SK-N-SH treated with all-trans-retinoic acid at 6 μM for 48 hours (cell line): ENCODE measurements around the gene TOX2.

Source experiments
- ATAC-seq: fragments of 200-7000 bp; cut with Tn5 transposase; 3 replicates; pipeline ENCODE4 v1.9.1; 2020; ENCODE audit warnings: mild to moderate bottlenecking, moderate library complexity
- ARNTL ChIP-seq: fragments of 450-650 bp; formaldehyde crosslinking; IDR thresholded peaks from 2 replicates; pipeline ENCODE4 v1.5.0; 2020; ENCODE audit warnings: low read depth, mild to moderate bottlenecking, moderate library complexity, borderline replicate concordance
- BACH2 ChIP-seq: fragments of 250-450 bp; sonication (Bioruptor Pico); IDR thresholded peaks from 2 replicates; pipeline ENCODE4 v1.9.0; 2021; ENCODE audit warnings: mild to moderate bottlenecking, borderline replicate concordance
- CSDC2 ChIP-seq: fragments of 250-450 bp; sonication (Bioruptor Pico); IDR thresholded peaks from 2 replicates; pipeline ENCODE4 v1.5.0; 2020; ENCODE audit warnings: mild to moderate bottlenecking, moderate library complexity
- CSRNP3 ChIP-seq: fragments of 250-450 bp; sonication (Bioruptor Pico); IDR thresholded peaks from 2 replicates; pipeline ENCODE4 v1.5.1; 2021; ENCODE audit warnings: mild to moderate bottlenecking, moderate library complexity
- ESRRG ChIP-seq: fragments of 250-450 bp; sonication (Bioruptor Pico); IDR thresholded peaks from 2 replicates; pipeline ENCODE4 v1.6.1; 2021; ENCODE audit warnings: mild to moderate bottlenecking
- GLIS3 ChIP-seq: fragments of 250-450 bp; sonication (Bioruptor Pico); IDR thresholded peaks from 2 replicates; pipeline ENCODE4 v1.5.0; 2020; ENCODE audit warnings: mild to moderate bottlenecking, moderate library complexity
- ISL1 ChIP-seq: fragments of 250-450 bp; sonication (Bioruptor Pico); IDR thresholded peaks from 2 replicates; pipeline ENCODE4 v2.1.2; 2022; ENCODE audit warnings: mild to moderate bottlenecking, moderate library complexity
- OSR1 ChIP-seq: fragments of 250-450 bp; sonication (Bioruptor Pico); IDR thresholded peaks from 2 replicates; pipeline ENCODE4 v1.8.0; 2022; ENCODE audit warnings: moderate library complexity, mild to moderate bottlenecking, inconsistent platforms
- PATZ1 ChIP-seq: fragments of 250-450 bp; sonication (Bioruptor Pico); IDR thresholded peaks from 2 replicates; pipeline ENCODE4 v1.8.0; 2020; ENCODE audit warnings: mild to moderate bottlenecking, moderate library complexity, borderline replicate concordance
- PPARA ChIP-seq: fragments of 250-450 bp; sonication (Bioruptor Pico); IDR thresholded peaks from 2 replicates; pipeline ENCODE4 v1.5.0; 2020; ENCODE audit warnings: mild to moderate bottlenecking, borderline replicate concordance
- RARB ChIP-seq: fragments of 250-450 bp; sonication (Bioruptor Pico); IDR thresholded peaks from 2 replicates; pipeline ENCODE4 v1.8.0; 2021; ENCODE audit warnings: mild to moderate bottlenecking, moderate library complexity
- SNAI2 ChIP-seq: fragments of 250-450 bp; sonication (Bioruptor Pico); IDR thresholded peaks from 2 replicates; pipeline ENCODE4 v1.5.0; 2020; ENCODE audit warnings: mild to moderate bottlenecking, moderate library complexity
- TCF4 ChIP-seq: fragments of 250-450 bp; sonication (Bioruptor Pico); IDR thresholded peaks from 2 replicates; pipeline ENCODE4 v1.8.0; 2021; ENCODE audit warnings: mild to moderate bottlenecking, moderate library complexity, borderline replicate concordance
- TOX ChIP-seq: fragments of 250-450 bp; sonication (Bioruptor Pico); IDR thresholded peaks from 2 replicates; pipeline ENCODE4 v1.8.0; 2021; ENCODE audit warnings: mild to moderate bottlenecking, moderate library complexity, borderline replicate concordance
- TSHZ2 ChIP-seq: fragments of 250-450 bp; sonication (Bioruptor Pico); IDR thresholded peaks from 2 replicates; pipeline ENCODE4 v1.5.0; 2020; ENCODE audit warnings: mild to moderate bottlenecking, moderate library complexity
- ZC3H10 ChIP-seq: fragments of 250-450 bp; sonication (Bioruptor Pico); IDR thresholded peaks from 2 replicates; pipeline ENCODE4 v1.5.1; 2021; ENCODE audit warnings: mild to moderate bottlenecking, moderate library complexity
- ZFP3 ChIP-seq: fragments of 250-450 bp; sonication (Bioruptor Pico); IDR thresholded peaks from 2 replicates; pipeline ENCODE4 v1.5.0; 2020; ENCODE audit warnings: mild to moderate bottlenecking, moderate library complexity
- ZFP30 ChIP-seq: fragments of 450-650 bp; formaldehyde crosslinking; IDR thresholded peaks from 2 replicates; pipeline ENCODE4 v1.5.0; 2022; ENCODE audit warnings: mild to moderate bottlenecking, moderate library complexity
- ZNF565 ChIP-seq: fragments of 450-650 bp; formaldehyde crosslinking; conservative IDR thresholded peaks from 2 replicates; pipeline ENCODE4 v1.5.0; 2020; ENCODE audit warnings: low read depth, mild to moderate bottlenecking, moderate library complexity
- ZNF70 ChIP-seq: fragments of 450-650 bp; formaldehyde crosslinking; IDR thresholded peaks from 2 replicates; pipeline ENCODE4 v1.5.0; 2020; ENCODE audit warnings: mild to moderate bottlenecking, moderate library complexity
- ZNF8 ChIP-seq: fragments of 450-650 bp; formaldehyde crosslinking; IDR thresholded peaks from 2 replicates; pipeline ENCODE4 v1.5.0; 2020; ENCODE audit warnings: mild to moderate bottlenecking, moderate library complexity
- TF ChIP-seq, protein P1 (sequence below): fragments of 250-450 bp; sonication (Bioruptor Pico); IDR thresholded peaks from 2 replicates; pipeline ENCODE4 v1.5.1; 2020; ENCODE audit warnings: low read depth, mild to moderate bottlenecking, moderate library complexity
- TF ChIP-seq, protein P2 (sequence below): fragments of 250-450 bp; sonication (Bioruptor Pico); IDR thresholded peaks from 2 replicates; pipeline ENCODE4 v1.8.0; 2021; ENCODE audit warnings: low read depth, mild to moderate bottlenecking, moderate library complexity, borderline replicate concordance

The TOX2 gene

DNA sequence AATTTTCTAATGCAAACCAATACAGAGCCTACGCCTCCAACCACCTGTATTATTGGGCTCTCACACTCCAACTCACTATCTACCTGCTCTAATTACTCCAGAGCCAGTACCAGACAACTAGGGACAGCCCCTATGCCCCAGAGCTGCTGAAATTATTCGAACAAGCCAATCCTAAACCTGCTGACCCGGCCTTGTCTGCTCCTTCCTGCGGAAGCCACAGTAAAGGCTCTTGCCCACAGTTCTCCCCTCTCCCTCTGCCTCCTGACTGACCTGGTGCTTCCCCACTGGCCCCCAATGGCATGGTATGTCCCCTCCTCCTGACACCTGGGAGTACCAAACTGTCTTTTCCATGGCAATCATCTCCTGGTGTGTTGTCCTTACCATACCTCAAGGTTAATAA lies 4.1 kb upstream of the TOX2 start (continued):
- TF ChIP-seq CSRNP3 (no peak), ZNF565 (CRISPR knock-in tag) (no peak), ARNTL (CRISPR knock-in tag) (no peak), TCF4 (CRISPR knock-in tag) (no peak), CSDC2 (CRISPR knock-in tag) (no peak), ZFP30 (no peak), BACH2 (no peak)
- TF ChIP-seq, protein P1, sequence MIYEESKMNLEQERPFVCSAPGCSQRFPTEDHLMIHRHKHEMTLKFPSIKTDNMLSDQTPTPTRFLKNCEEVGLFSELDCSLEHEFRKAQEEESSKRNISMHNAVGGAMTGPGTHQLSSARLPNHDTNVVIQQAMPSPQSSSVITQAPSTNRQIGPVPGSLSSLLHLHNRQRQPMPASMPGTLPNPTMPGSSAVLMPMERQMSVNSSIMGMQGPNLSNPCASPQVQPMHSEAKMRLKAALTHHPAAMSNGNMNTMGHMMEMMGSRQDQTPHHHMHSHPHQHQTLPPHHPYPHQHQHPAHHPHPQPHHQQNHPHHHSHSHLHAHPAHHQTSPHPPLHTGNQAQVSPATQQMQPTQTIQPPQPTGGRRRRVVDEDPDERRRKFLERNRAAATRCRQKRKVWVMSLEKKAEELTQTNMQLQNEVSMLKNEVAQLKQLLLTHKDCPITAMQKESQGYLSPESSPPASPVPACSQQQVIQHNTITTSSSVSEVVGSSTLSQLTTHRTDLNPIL (CRISPR knock-in tag): no peak
- TF ChIP-seq, protein P2, sequence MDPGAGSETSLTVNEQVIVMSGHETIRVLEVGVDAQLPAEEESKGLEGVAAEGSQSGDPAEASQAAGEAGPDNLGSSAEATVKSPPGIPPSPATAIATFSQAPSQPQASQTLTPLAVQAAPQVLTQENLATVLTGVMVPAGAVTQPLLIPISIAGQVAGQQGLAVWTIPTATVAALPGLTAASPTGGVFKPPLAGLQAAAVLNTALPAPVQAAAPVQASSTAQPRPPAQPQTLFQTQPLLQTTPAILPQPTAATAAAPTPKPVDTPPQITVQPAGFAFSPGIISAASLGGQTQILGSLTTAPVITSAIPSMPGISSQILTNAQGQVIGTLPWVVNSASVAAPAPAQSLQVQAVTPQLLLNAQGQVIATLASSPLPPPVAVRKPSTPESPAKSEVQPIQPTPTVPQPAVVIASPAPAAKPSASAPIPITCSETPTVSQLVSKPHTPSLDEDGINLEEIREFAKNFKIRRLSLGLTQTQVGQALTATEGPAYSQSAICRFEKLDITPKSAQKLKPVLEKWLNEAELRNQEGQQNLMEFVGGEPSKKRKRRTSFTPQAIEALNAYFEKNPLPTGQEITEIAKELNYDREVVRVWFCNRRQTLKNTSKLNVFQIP (CRISPR knock-in tag): no peak

DNA sequence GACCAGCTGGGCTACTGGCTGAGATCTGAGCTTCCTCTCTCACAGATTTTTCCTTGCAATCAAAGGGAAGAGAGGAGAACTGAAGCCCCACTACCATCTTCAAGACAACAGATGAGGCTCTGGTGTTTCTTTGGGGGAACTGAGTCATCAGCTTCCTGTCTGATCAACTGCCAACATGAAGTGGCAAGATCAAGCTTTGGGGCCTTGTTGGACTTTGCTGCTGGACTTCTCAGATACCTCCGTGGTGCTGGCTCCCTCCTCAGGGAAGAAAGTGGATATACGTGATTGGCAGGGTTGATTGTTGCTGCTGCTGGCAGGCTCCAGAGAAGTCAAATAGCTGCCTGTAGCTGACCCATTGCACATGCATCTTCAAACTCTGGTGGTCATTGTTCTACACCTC lies 3.6 kb upstream of the TOX2 start:
- TF ChIP-seq RARB (CRISPR knock-in tag): no peak
- TF ChIP-seq SNAI2: no peak
- no peak for TF ChIP-seq ZNF8 (CRISPR knock-in tag)
- TF ChIP-seq CSRNP3: no peak
- no peak for TF ChIP-seq ESRRG (CRISPR knock-in tag)
- no peak for TF ChIP-seq PPARA (CRISPR knock-in tag)
- TF ChIP-seq ZNF70 (CRISPR knock-in tag): no peak
- TF ChIP-seq, protein P2 (CRISPR knock-in tag): no peak
- 0 out of 3 replicates have a peak, but pooled peaks have one; percentile 9 for ATAC-seq

- ATAC-seq: no peak
- TF ChIP-seq ZFP3 (CRISPR knock-in tag) (no peak), OSR1 (CRISPR knock-in tag) (no peak), GLIS3 (no peak), PATZ1 (no peak), PPARA (CRISPR knock-in tag) (no peak), TSHZ2 (CRISPR knock-in tag) (no peak), TOX (CRISPR knock-in tag) (no peak), ZFP30 (no peak), ZC3H10 (CRISPR knock-in tag) (no peak), ARNTL (CRISPR knock-in tag) (no peak), ESRRG (CRISPR knock-in tag) (no peak), CSDC2 (CRISPR knock-in tag) (no peak), TCF4 (CRISPR knock-in tag) (no peak), RARB (CRISPR knock-in tag) (no peak), SNAI2 (no peak), ZNF565 (CRISPR knock-in tag) (no peak), ZNF8 (CRISPR knock-in tag) (no peak), ISL1 (CRISPR knock-in tag) (no peak)
- TF ChIP-seq, protein P1 (CRISPR knock-in tag): no peak
Measured at GRCh38 chr20:43913291-43914025, 1.2 kb upstream of the TOX2 start.
